HG03095 (cell line): ENCODE results near the gene GPR78.

Source experiments
- ATAC-seq: cut with Tn5 transposase; IDR thresholded peaks from one replicate; pipeline ENCODE4 v1.9.1; 2021; ENCODE audit warnings: moderate library complexity; ENCODE audit not compliant: unreplicated experiment

The GPR78 gene

GRCh38 chr4:8598391-8599090, 18.3 kb downstream of the GPR78 start:
- ATAC-seq, result no peak

DNA sequence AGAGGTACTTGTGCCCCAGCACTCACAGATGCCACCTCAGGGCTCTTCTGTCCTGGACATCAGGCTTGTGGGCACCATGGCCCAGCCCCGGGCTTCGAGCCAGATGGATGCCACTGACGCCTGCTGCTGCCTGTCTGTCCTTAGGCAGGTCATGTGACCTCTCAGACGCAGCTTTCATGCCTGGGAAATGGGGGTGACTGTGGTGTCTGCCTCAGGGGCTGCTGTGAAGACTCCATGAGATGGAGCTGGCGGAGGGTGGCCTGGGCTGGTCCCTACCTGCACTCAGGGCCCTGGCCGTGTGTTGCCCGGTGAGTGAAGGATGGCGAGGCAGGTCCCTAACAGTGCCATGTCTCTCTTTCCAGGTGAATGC, 18.9 kb downstream of the GPR78 start:
- no peak for ATAC-seq

DNA sequence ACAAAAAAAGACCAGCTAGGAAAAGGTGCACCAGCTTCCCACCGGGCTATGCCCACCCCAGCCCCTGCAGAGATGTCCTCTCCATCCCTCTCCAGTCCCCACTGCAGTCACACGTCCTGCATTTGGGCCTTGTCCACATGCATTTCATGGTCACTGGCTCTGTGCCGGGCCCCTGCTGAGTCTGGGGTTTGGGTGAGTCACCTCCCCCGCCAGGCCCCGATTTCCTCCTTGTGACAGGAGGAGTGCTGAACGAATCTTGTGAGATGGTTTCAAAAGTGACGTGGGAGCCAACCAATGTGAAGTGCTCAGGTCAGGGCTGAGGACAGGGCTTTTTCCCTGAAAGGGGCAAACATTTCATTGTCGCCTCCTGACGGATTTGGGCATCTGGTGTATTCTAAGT, 19.5 kb downstream of the GPR78 start:
- no peak for ATAC-seq

DNA sequence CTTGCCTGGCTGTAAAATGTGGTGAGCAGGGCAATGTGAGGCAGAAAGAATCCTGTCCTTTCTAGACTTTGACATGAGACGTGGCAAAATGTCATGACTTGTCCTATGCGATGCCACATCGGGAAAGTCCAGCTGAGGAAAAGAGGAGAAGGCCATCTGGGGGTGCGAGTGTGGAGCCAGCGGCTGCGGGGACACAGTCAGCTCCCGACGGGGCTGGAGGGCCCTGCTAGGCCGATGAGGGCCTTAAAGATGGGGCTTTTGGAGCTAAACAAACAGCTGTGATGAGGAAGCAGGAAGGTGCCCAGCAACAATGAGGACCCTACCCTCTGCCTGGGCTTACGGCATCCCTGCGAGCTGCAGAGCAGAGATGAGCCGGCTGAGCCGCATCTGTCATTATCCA, 20.1 kb downstream of the GPR78 start:
- ATAC-seq, result no peak

- ATAC-seq, result no peak
These were observed 20.5 kb downstream of the GPR78 start for GRCh38 chr4:8600686-8601085.

DNA sequence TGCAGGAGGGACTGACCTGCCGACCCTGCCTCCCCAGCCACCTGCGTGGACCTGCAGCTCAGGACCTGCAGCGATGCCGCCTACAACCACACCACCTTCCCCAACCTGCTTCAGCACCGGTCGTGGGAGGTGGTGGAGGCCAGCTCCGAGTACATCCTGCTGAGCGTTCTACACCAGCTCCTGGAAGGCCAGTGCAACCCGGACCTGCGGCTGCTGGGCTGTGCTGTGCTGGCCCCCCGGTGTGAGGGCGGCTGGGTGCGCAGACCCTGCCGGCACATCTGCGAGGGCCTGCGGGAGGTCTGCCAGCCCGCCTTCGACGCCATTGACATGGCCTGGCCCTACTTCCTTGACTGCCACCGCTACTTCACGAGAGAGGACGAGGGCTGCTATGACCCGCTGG, 20.9 kb downstream of the GPR78 start:
- no peak for ATAC-seq

DNA sequence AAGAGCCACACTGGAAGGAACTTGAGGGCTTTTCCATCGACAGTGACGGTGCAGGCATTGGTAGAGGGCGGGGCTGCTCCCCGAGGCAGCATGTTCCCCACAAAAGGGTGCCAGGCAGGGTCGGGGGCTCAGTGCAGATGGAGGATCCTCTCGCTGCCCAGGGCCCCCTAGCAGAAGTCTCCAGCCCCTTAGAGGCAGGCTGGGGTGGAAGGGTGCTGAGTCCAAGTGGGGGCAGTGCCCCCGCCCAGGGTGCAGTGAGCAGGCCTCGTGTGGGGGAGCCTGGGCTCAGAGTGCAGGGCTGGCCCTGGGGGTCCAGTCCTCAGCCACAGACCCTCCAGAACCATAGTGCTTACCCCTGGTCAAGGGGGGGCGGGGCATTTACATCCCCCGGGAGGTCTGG, 21.4 kb downstream of the GPR78 start:
- ATAC-seq, result no peak

DNA sequence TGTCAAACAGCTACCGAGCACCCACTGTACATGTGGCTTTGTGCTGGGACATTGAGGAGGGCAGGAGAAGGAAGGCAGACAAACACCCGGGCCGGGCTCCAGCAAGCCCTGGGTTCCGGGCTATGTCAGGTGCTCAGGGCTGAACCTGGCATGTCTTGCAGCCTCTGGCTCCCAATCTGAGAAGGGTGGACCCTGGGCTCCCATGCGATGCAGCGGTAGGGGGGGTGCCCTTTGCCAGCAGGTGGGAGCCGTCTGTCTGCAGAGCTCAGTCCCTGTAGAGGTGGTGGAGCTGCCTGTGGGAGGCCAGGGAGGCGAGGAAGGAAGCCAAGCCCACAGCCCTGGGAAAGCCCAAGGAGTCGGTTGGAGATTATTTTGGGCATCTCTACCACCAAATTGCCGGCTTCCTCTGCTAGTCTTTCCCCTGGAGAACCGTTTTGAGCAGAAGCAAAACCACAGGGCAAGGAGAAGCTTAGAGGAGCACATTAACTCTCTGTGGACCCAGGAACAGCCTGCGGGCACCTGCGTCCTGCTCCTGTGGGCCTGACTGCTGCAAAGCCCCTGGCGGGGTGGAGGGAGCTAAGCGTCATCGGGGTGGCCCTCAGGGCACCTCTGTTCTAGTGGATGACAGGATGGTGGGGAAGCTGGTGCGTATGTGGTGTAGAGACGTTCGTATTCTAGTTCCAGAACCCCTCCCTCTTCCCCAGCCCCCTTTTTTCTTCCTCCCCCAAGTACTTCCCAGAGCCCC, 22.7 kb downstream of the GPR78 start:
- ATAC-seq, result no peak

- no peak for ATAC-seq
These were observed 23.7 kb downstream of the GPR78 start for GRCh38 chr4:8603931-8604330.

GRCh38 chr4:8605289-8605688, 25.1 kb downstream of the GPR78 start:
- no peak for ATAC-seq

GRCh38 chr4:8606476-8606875, 26.3 kb downstream of the GPR78 start:
- ATAC-seq, result no peak

DNA sequence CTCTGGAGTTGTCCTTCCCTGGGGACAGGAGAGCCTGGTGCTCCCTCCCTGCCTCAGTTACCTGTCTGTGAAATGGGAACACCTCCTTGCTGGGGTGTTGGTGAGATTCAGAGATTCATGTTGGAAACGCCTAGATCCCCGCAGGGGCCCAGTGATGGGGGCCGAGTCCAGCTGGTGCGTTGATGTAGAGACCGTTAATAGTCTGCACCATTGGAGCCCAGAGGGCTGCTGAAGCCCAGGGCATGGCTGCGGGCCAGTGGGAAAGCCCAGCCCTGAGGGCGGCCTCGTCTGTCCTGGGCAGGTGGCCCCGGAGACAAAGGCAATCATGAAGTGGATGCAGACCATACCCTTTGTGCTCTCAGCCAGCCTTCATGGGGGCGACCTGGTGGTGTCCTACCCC, 26.8 kb downstream of the GPR78 start:
- no peak for ATAC-seq

DNA sequence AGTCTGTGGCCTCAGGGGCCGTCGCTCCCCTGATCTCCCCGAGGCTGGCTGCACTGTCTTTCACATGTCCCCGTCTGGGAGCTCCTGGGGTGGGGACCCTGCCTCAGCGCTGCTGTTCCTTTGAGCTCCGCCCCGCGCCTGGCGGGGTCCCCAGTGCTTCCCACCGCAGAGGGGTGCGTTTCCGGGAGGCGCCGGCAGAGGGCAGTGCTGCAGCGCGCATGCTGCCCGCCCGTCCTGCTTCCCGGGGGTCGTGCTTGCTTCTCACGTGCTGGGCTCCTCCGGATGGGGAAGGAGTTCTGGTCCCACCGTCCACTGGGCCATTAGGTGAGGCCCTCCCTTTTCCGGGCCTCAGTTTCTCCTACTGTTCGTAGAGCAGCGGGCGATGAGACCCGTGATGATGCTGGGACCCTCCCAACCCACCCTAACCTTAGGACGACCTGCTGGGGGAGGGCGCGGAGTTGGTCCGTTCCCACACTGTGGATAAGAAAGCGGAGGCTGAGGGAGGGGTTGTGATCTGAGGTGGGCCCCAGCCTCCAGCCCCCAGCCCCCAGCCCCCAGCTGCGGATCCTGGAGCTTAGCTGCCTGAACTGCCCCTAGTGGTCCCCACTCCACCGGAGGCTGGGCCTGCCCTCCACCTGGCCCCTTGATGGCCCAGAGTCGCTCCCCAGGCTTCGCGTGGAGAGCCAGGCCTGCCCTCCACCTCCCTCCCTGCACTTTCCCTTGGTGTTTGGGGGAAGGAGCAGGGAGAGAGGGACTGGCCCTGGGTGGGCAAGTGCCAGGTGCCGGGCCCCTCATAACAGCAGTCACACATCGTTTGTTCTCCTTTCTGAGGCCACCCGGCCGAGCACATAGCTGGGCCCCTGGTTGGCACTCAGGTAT, 27.6 kb downstream of the GPR78 start:
- no peak for ATAC-seq

DNA sequence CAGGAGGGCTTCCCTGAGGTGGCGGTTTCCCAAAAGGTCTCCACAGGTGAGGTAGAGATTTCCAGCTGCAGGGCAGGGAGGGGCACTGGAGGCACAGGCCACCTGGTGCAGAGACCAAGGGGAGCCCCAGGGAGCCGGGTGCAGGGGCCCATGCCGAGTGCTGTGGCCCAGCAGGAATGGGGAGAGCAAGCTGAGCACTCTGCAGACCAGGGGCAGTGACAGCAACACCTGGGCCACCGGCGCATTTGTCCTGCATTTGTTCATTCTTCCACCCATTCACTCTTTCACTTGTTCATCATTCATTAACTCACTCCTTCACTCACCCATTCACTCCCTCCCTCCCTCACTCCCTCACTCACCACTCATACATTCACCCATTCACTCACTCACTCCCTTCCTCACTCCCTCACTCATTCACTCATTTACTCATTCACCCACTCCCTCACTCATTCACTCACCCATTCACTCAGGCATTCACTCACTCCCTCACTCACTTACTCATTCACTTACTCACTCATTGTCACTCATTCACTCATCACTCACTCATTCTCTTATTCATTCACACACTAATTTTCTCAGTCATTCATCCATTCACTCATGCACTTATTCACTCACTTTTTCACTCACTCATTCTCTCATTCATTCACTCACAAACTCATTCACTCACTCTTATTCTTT, 28.7 kb downstream of the GPR78 start:
- ATAC-seq, result no peak

GRCh38 chr4:8609406-8609805, 29.2 kb downstream of the GPR78 start:
- ATAC-seq, result no peak

DNA sequence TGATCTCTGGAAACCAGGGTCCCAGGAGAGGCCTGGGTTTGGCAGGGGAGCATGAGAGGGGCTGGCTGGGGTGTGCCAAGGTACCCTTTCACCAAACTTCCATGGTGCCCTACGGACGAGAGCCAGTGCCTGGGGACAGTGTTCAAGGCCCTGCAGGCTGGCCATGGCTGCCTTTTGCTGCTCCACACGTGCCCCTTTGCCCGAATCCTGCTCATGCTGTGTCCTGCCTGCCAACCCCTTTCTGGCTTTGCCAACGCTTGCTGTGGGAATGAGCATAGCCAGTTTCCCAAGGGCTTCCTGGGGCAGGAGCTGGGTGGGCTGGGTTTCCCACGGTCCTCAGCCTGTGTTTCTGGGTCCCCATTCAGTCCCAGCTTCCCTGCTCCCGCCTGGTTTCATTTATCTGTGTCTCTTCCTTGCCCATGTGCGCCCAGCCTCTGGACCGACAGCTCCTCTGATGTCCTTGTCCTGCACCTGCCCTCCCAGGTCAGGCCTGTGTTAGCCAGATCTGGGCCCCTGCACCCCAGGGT, 29.7 kb downstream of the GPR78 start:
- ATAC-seq, result no peak

DNA sequence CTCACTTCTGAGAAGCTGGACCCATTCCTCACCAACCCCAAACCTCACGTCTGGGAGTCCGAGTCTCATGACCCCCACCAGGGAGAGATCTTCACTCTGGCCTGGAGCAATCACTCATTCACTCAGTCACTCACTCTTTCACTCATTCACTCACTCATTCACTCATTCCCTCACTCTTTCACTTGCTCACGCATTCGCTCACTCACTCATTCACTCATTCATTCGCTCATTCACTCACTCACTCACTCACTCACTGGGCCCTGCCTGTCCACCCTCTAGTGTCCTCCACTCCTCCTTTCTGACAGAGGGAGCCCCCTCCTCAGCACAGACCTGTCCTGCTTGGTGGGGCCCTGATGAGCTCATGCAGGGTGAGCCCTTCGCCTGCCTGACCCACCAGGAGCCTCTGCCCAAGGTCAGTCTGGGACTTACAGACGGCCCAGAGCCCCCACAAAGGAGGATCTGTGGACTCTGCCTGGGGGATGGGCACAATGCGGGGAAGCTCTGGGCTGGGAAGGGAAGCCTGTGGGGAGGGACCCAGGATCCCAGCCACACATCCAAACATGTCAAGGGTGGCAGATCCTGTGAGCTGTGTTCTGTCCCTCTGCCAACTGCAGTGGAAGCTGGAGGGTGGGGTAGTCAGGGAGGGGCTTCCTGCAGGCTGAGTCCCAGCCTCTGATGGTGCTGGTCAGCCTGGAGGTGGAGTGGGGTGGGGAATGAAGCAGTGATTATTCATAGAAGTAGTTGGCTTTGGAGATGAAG, 30.8 kb downstream of the GPR78 start:
- ATAC-seq, result no peak

GRCh38 chr4:8612646-8613045, 32.5 kb downstream of the GPR78 start:
- ATAC-seq, result no peak

GRCh38 chr4:8613421-8614364, 33.5 kb downstream of the GPR78 start:
- ATAC-seq, result no peak
